ENCODE data around the gene MBD4. TPM values are rescaled to one million over a fixed set of nuclear protein-coding genes. Genes with fewer than 3 reads are reported as not detected.
"Not testable (repeated sequence)": the region's sequence is repeated elsewhere in the genome, so short reads cannot be mapped to it uniquely, and the experiment has no call there.

MBD4 gene
- total RNA-seq, 1 experiment from 2014 or later = 130 TPM

- Histone ChIP-seq H4K20me1 (ENCODE audit: insufficient read depth, low read depth, low read length) (peaks cover 4% of the 10 kb centered on the region; the same call in 1 of the 2 replicates), H3K9me3 (ENCODE audit: low read length) (no peaks in the 10 kb centered on the region), H3K27ac (ENCODE audit: low read length) (no peak overlapping the region), H3K79me2 (ENCODE audit: low read length) (no peaks in the 10 kb centered on the region), H2AFZ (ENCODE audit: low read length) (no peak overlapping the region), H3K4me1 (ENCODE audit: low read length) (peaks cover 32% of the 10 kb centered on the region), H3K4me3 (ENCODE audit: low read length) (no peak overlapping the region), H3K9ac (ENCODE audit: low read length) (no peak overlapping the region), H3K9me2 (replicated peaks; ENCODE audit: insufficient read depth, low read length) (no peaks in the 10 kb centered on the region), H3K36me3 (ENCODE audit: insufficient read depth, low read length) (peaks cover 15% of the 10 kb centered on the region), H3K4me2 (ENCODE audit: low read depth, low read length, poor library complexity, severe bottlenecking) (no peak overlapping the region), H3K27me3 (ENCODE audit: low read length) (no peaks in the 10 kb centered on the region)
- DNase-seq = no peak
Measured at GRCh38 chr3:129387487-129387886, 52.3 kb downstream of the MBD4 start.

GRCh38 chr3:129386984-129387383 lies 52.8 kb downstream of the MBD4 start:
- H3K27ac ChIP-seq (ENCODE audit: low read length) = no peak overlapping the region
- H3K4me2 ChIP-seq (ENCODE audit: low read depth, low read length, poor library complexity, severe bottlenecking) = no peak overlapping the region
- H3K9ac ChIP-seq (ENCODE audit: low read length) = no peak overlapping the region
- H3K79me2 ChIP-seq (ENCODE audit: low read length) = no peaks in the 10 kb centered on the region
- peaks cover 32% of the 10 kb centered on the region for H3K4me1 ChIP-seq (ENCODE audit: low read length)
- DNase-seq = no peak
- H3K9me3 ChIP-seq (ENCODE audit: low read length) = no peaks in the 10 kb centered on the region
- H4K20me1 ChIP-seq (ENCODE audit: insufficient read depth, low read depth, low read length) = peaks cover 4% of the 10 kb centered on the region; the same call in 1 of the 2 replicates
- H3K9me2 ChIP-seq (replicated peaks; ENCODE audit: insufficient read depth, low read length) = no peaks in the 10 kb centered on the region
- no peak overlapping the region for H3K4me3 ChIP-seq (ENCODE audit: low read length)
- H2AFZ ChIP-seq (ENCODE audit: low read length) = no peak overlapping the region
- no peaks in the 10 kb centered on the region for H3K27me3 ChIP-seq (ENCODE audit: low read length)
- peaks cover 15% of the 10 kb centered on the region for H3K36me3 ChIP-seq (ENCODE audit: insufficient read depth, low read length)

- not testable (repeated sequence) for H3K27me3 ChIP-seq (ENCODE audit: low read length); H3K9me3 ChIP-seq (ENCODE audit: low read length); H4K20me1 ChIP-seq (ENCODE audit: insufficient read depth, low read depth, low read length); H2AFZ ChIP-seq (ENCODE audit: low read length); H3K9me2 ChIP-seq (replicated peaks; ENCODE audit: insufficient read depth, low read length); H3K79me2 ChIP-seq (ENCODE audit: low read length)
- peaks cover 32% of the 10 kb centered on the region for H3K4me1 ChIP-seq (ENCODE audit: low read length)
- H3K4me3 ChIP-seq (ENCODE audit: low read length) = peak overlapping the region; percentile 57; the same call in 1 of the 2 replicates
- peak overlapping the region; percentile 62 for H3K9ac ChIP-seq (ENCODE audit: low read length)
- H3K36me3 ChIP-seq (ENCODE audit: insufficient read depth, low read length) = peaks cover 11% of the 10 kb centered on the region
- H3K27ac ChIP-seq (ENCODE audit: low read length) = peak overlapping the region; percentile 90
- peak; percentile 53 for DNase-seq
- H3K4me2 ChIP-seq (ENCODE audit: low read depth, low read length, poor library complexity, severe bottlenecking) = peak overlapping the region; percentile 81
Measured at GRCh38 chr3:129385507-129385906, 54.2 kb downstream of the MBD4 start.

DNA sequence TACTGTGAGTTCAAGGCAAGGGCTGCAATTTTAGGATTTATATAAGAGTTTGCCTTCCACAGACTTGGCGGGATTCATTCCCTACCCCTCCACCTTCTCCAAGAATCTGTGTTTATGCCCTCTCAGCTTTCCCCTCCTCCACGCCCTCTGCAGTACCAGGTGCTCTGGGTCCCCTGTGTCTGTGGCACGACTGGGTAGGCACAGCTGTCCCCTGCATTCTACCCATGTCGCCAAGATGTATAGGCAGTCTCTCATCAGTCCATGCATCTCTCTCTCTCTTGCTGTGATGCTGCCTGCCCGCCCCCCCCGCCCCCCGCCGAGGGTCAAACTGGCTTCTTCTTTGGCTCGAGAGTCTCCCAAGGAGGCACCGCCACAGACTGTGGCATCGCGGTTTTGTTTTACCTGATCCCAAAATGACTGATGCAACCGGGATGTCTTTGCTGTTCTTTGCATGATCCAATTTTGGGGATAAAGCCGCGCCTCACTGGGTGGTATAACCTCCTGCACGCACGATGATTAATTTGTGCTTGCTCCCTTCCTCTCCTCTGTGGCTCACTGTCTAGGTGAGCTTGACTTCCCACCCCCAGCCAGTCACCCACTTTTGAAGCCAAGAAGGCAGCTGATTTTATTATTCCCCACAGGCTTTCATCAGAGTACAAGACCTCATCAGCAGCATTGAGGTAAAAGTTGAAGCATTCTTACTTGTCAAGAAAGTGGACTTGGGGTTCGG lies 55.0 kb downstream of the MBD4 start:
- Histone ChIP-seq H3K4me2 (ENCODE audit: low read depth, low read length, poor library complexity, severe bottlenecking) (peak overlapping the region; percentile 81), H3K4me3 (ENCODE audit: low read length) (peak overlapping the region; percentile 57)
- DNase-seq = peak; percentile 72

GRCh38 chr3:129384103-129384502 lies 55.6 kb downstream of the MBD4 start:
- not testable (repeated sequence) for H2AFZ ChIP-seq (ENCODE audit: low read length); H4K20me1 ChIP-seq (ENCODE audit: insufficient read depth, low read depth, low read length); H3K79me2 ChIP-seq (ENCODE audit: low read length); H3K9me2 ChIP-seq (replicated peaks; ENCODE audit: insufficient read depth, low read length); H3K27me3 ChIP-seq (ENCODE audit: low read length); H3K36me3 ChIP-seq (ENCODE audit: insufficient read depth, low read length); H3K9me3 ChIP-seq (ENCODE audit: low read length); H3K4me3 ChIP-seq (ENCODE audit: low read length); DNase-seq
- Histone ChIP-seq H3K9ac (ENCODE audit: low read length) (peak overlapping the region; percentile 27; the same call in 1 of the 2 replicates), H3K4me1 (ENCODE audit: low read length) (peaks cover 32% of the 10 kb centered on the region), H3K27ac (ENCODE audit: low read length) (peak overlapping the region; percentile 90), H3K4me2 (ENCODE audit: low read depth, low read length, poor library complexity, severe bottlenecking) (peak overlapping the region; percentile 81)

More for the DNA sequence above, 55.0 kb downstream of the MBD4 start:
- H4K20me1 ChIP-seq (ENCODE audit: insufficient read depth, low read depth, low read length) = peaks cover 4% of the 10 kb centered on the region; the same call in 1 of the 2 replicates
- peaks cover 32% of the 10 kb centered on the region for H3K4me1 ChIP-seq (ENCODE audit: low read length)
- H3K36me3 ChIP-seq (ENCODE audit: insufficient read depth, low read length) = peaks cover 9% of the 10 kb centered on the region
- H2AFZ ChIP-seq (ENCODE audit: low read length) = no peak overlapping the region
- H3K27me3 ChIP-seq (ENCODE audit: low read length) = no peaks in the 10 kb centered on the region
- H3K27ac ChIP-seq (ENCODE audit: low read length) = peak overlapping the region; percentile 90
- no peaks in the 10 kb centered on the region for H3K9me2 ChIP-seq (replicated peaks; ENCODE audit: insufficient read depth, low read length)
- H3K79me2 ChIP-seq (ENCODE audit: low read length) = no peaks in the 10 kb centered on the region
- peak overlapping the region; percentile 62 for H3K9ac ChIP-seq (ENCODE audit: low read length)
- 0 out of 2 replicates have a peak, but pooled peaks cover 3% of the 10 kb centered on the region for H3K9me3 ChIP-seq (ENCODE audit: low read length)

GRCh38 chr3:129383292-129383860 lies 56.4 kb downstream of the MBD4 start:
- H3K36me3 ChIP-seq (ENCODE audit: insufficient read depth, low read length) = peaks cover 5% of the 10 kb centered on the region
- peak; percentile 90 for DNase-seq
- H3K4me2 ChIP-seq (ENCODE audit: low read depth, low read length, poor library complexity, severe bottlenecking) = peak overlapping the region; percentile 7
- H4K20me1 ChIP-seq (ENCODE audit: insufficient read depth, low read depth, low read length) = peaks cover 4% of the 10 kb centered on the region; the same call in 1 of the 2 replicates
- H3K4me3 ChIP-seq (ENCODE audit: low read length) = no peak overlapping the region
- no peaks in the 10 kb centered on the region for H3K27me3 ChIP-seq (ENCODE audit: low read length)
- peak overlapping the region; percentile 27 for H3K9ac ChIP-seq (ENCODE audit: low read length)
- 0 out of 2 replicates have a peak, but pooled peaks cover 3% of the 10 kb centered on the region for H3K9me3 ChIP-seq (ENCODE audit: low read length)
- H3K9me2 ChIP-seq (replicated peaks; ENCODE audit: insufficient read depth, low read length) = no peaks in the 10 kb centered on the region
- no peak overlapping the region for H2AFZ ChIP-seq (ENCODE audit: low read length)
- H3K27ac ChIP-seq (ENCODE audit: low read length) = peak overlapping the region; percentile 90
- peaks cover 32% of the 10 kb centered on the region for H3K4me1 ChIP-seq (ENCODE audit: low read length)
- no peaks in the 10 kb centered on the region for H3K79me2 ChIP-seq (ENCODE audit: low read length)

- Histone ChIP-seq H3K27me3 (ENCODE audit: low read length) (no peaks in the 10 kb centered on the region), H3K9ac (ENCODE audit: low read length) (no peak overlapping the region), H3K79me2 (ENCODE audit: low read length) (no peaks in the 10 kb centered on the region), H3K4me2 (ENCODE audit: low read depth, low read length, poor library complexity, severe bottlenecking) (no peak overlapping the region), H3K36me3 (ENCODE audit: insufficient read depth, low read length) (peaks cover 4% of the 10 kb centered on the region; the same call in 1 of the 2 replicates), H3K4me1 (ENCODE audit: low read length) (peaks cover 32% of the 10 kb centered on the region), H3K9me3 (ENCODE audit: low read length) (0 out of 2 replicates have a peak, but pooled peaks cover 3% of the 10 kb centered on the region), H3K9me2 (replicated peaks; ENCODE audit: insufficient read depth, low read length) (no peaks in the 10 kb centered on the region), H4K20me1 (ENCODE audit: insufficient read depth, low read depth, low read length) (peaks cover 4% of the 10 kb centered on the region; the same call in 1 of the 2 replicates), H3K27ac (ENCODE audit: low read length) (no peak overlapping the region), H3K4me3 (ENCODE audit: low read length) (no peak overlapping the region), H2AFZ (ENCODE audit: low read length) (no peak overlapping the region)
- no peak for DNase-seq
Measured at GRCh38 chr3:129382366-129382765, 57.4 kb downstream of the MBD4 start.

Measured in Karpas-422 (cell line).